Posterior vena cava (tissue), 2 donors: ENCODE results near the gene EFCC1. TPM values are rescaled to one million over a fixed set of nuclear protein-coding genes. Genes with fewer than 3 reads are reported as not detected.
"Not testable (repeated sequence)": the region's sequence is repeated elsewhere in the genome, so short reads cannot be mapped to it uniquely, and the experiment has no call there.

Experiments used
- DNase-seq: peaks from one replicate; pipeline ENCODE4 v3.0.0-alpha.2; 2020; ENCODE audit warnings: low spot score
- intact Hi-C, 2 donors: fragments of 100-400 bp; cut with DNase I; formaldehyde crosslinking; loops; one replicate each; pipeline versions ENCODE4 v1.14.1 to v1.14.2; 2022 to 2023
- total RNA-seq, 2 donors: library from RNA; stranded (reverse); fragmentation: NEBNext Ultra II Directional; extraction: Animal tissue kit (Norgen Biotek cat#: 25700); gene quantifications; one replicate each; pipeline ENCODE4 v1.2.1, GENCODE V29; 2021
- donor health status: DM: yes; HTN: yes; CAD: no.
- donor health status: DM: yes; HTN: yes; CAD: no.

The EFCC1 gene
- total RNA-seq, 2 donors from 2014 or later = 1.3 to 2.1 TPM

- DNase-seq = no peak
- intact Hi-C loops = no loop called here
Observed at GRCh38 chr3:129061888-129062834, 61.1 kb downstream of the EFCC1 start.

- no peak for DNase-seq
- intact Hi-C loops = no loop called here
Observed at GRCh38 chr3:129063091-129063640, 62.1 kb downstream of the EFCC1 start.

DNA sequence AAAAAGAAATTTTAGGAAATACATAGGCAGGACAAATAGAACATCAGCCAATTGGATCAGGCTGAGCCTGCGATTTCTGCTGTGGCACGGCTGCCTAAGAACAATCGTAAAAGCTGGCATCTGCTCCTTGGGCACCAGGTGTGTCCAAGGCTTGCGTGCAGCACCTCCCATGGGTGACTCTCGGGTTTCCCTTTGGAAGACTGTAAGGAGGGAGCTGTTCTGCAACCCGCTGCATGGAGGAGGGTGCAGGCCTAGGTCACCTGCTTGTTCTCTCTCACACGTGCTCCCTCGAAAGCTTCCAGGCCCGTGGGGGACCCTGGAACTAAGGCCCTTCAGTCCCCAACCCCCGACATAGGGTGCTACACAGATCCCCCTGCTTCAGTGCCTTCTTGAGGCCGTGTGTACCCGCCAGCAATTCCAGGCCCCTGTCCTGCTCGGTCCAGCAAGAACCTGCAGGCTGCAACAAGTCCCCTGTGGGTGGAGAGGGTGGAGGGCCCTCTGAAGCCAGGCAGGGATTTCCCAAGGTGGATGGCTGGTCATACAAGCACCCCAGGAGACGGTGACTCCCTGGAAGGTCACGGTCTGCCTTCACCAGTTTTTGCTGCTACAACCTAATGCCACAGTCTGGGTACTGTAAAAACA, 62.9 kb downstream of the EFCC1 start:
- DNase-seq = no peak
- intact Hi-C loops = no loop called here

DNA sequence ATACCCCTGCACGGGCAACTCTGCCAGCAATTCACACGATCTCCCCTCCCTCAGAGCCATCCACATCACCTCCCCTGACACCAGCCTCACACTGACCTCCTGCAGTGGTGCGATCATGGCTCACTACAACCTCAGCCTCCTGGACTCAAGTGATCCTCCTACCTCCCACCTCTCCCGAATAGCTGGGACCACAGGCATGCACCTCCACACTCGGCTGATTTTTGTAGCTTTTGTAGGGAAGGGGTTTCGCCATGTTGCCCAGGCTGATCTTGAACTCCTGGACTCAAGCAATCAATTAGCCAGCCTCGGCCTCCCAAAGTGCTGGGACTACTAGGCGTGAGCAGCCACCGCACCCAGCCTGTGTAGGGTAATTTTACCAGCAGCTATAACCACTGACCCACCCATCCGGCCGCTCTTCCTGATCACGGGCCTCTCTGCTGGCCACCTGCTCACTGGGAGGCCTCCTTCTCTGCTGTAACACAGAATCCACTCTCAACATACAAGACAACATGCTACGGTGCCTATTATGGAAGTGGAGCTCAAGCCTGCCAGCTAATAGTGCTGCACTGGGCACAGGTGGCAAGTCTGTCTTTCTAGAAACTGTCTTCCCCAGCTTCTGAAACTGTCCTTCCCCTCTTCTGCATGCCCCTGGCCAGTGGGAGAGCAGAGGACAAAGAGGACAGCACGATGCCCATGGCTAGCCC, 64.1 kb downstream of the EFCC1 start:
- peak; percentile 42 for DNase-seq
- intact Hi-C loops = no loop called here

- DNase-seq = no peak
- intact Hi-C loops = no loop called here
Observed at GRCh38 chr3:129065720-129066073, 64.6 kb downstream of the EFCC1 start.

DNA sequence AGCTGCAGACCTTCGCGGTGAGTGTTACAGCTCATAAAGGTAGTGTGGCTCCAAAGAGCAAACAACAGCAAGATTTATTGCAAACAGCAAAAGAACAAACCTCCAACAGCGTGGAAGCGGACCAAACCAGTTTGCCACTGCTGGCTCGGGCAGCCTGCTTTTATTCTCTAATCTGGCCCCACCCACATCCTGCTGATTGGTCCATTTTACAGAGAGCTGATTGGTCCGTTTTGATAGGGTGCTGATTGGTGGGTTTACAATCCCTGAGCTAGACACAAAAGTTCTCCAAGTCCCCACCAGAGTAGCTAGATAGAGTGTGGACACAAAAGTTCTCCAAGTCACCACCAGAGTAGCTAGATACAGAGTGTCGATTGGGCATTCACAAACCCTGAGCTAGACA, 66.6 kb downstream of the EFCC1 start:
- DNase-seq, intact Hi-C loops: not testable (repeated sequence)

- no peak for DNase-seq
Observed at GRCh38 chr3:129068291-129068886, 67.3 kb downstream of the EFCC1 start.

DNA sequence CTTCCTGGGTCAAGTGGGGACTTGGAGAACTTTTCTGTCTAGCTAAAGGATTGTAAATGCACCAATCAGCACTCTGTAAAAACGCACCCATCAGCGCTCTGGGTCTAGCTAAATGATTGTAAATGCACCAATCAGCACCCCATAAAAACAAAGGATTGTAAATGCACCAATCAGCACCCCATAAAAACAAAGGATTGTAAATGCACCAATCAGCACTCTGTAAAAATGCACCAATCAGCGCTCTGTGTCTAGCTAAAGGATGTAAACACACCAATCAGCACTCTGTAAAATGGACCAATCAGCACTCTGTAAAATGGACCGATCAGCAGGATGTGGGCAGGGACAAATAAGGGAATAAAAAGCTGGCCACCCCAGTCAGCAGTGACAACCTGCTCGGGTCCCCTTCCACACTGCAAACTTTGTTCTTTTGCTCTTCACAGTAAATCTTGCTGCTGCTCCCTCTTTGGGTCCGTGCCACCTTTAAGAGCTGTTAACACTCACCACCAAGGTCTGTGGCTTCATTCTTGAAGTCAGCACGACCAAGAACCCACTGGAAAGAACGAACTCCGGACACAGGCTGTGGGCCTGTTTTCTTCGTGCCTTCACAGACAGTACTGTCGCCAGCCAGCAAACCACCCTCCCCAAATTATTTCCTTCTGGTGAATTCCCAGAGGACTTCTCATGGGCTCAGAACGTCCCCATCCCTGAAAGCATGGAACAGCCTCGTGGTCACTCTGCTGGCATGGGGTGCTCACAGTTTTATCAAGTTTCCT, 68.4 kb downstream of the EFCC1 start:
- DNase-seq, intact Hi-C loops: not testable (repeated sequence)

More at GRCh38 chr3:129068291-129068886, 67.3 kb downstream of the EFCC1 start:
- intact Hi-C loops = no loop called here

GRCh38 chr3:129070086-129070885, 69.2 kb downstream of the EFCC1 start:
- intact Hi-C loops = no loop called here
- DNase-seq = no peak

- DNase-seq = no peak
- intact Hi-C loops = no loop called here
Observed at GRCh38 chr3:129077222-129077621, 76.1 kb downstream of the EFCC1 start.

DNA sequence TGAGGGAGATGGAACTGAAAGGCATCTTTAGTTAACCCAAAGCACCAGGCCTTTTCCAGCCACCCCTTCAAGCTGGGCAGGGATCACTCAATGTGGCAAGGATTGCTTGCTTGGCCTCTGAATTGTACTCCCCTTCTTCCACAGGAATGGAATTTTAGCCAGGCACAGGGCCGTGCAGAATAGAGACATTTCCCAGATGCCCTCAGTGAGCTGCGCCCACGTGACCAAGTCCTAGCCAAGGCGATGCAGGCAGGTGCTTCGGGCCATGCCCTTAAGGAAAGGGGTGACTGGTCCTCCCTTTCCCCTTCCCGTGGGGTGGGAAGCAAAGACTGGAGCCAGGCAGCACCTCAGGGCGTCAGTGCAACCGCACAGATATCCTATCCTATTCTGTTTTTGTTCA, 77.4 kb downstream of the EFCC1 start:
- no peak for DNase-seq

GRCh38 chr3:129081503-129081902, 80.4 kb downstream of the EFCC1 start:
- DNase-seq = no peak
- intact Hi-C loops = loop anchor here in 1 of 2 donors (10.0 kb wide), 1 partner anchor 107 kb away; no protein-coding TSS in a partner anchor

More for the DNA sequence above, 77.4 kb downstream of the EFCC1 start:
- intact Hi-C loops = no loop called here

DNA sequence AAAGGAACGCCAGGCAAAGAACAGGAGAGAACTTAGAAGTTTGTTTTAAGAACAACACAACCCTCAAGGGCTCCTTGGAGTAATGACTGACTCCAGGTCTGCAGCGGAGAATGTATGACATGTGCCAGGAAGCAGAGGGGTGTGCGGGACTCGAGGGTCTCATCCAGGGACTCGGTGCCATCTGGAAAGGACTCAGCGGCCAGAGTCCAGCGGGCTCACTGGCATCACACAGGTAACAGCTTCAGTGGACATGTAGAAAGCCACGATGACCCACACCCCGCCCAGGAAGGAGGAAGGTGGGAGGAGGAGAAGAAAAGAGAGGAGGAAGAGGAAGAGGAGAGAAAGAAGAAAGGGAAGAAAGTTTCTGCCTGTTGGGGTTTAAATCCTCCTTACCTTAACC, 80.9 kb downstream of the EFCC1 start:
- DNase-seq = no peak
- intact Hi-C loops = loop anchor here in 1 of 2 donors (10.0 kb wide), 1 partner anchor 107 kb away; no protein-coding TSS in a partner anchor

DNA sequence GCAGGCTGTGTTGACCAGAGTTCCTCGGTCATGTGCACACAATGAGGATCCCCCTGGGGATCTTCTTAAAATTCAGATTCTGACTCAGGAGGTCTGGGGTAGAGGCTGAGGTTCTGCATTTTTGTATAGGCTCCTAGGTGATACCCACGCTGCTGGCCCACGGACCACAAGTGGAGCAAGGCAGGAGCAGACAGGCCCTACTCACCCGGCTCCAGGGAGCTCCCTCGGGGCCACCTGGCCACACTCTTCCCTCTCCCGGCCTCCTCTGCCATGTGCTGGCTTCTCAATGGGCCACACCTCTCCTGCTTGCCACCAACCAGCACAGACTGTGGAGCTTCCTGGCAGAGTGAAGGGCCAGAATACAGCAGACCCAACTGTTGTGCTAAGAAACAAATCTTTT, 83.4 kb downstream of the EFCC1 start:
- no peak for DNase-seq
- intact Hi-C loops = loop anchor here in 1 of 2 donors (10.0 kb wide), 1 partner anchor 110 kb away; no protein-coding TSS in a partner anchor

- intact Hi-C loops = loop anchor here in 1 of 2 donors (10.0 kb wide), 1 partner anchor 110 kb away; no protein-coding TSS in a partner anchor
- DNase-seq = no peak
Observed at GRCh38 chr3:129085165-129085715, 84.1 kb downstream of the EFCC1 start.

DNA sequence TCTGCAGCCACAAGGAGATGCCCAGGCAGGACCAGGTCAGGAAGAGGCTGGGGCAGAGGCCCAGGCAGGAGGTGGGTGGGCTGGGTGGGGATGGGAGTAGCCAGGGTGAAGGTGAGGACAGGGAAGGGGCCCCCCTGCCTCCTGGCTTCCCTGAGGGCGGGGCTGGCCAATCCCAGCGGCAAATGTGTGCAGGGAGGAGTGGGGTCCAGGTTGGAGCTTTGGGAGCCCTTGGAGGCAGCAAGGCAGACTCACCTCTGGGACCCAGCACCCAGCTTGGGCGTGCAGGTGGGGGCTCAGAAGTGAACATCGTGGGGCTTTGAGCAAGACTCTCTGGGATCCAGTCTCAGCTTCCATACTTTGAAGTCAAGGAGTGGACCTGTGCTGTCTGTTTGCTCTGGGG, 84.7 kb downstream of the EFCC1 start:
- DNase-seq = no peak
- intact Hi-C loops = loop anchor here in 1 of 2 donors (10.0 kb wide), 1 partner anchor 111 kb away; no protein-coding TSS in a partner anchor

DNA sequence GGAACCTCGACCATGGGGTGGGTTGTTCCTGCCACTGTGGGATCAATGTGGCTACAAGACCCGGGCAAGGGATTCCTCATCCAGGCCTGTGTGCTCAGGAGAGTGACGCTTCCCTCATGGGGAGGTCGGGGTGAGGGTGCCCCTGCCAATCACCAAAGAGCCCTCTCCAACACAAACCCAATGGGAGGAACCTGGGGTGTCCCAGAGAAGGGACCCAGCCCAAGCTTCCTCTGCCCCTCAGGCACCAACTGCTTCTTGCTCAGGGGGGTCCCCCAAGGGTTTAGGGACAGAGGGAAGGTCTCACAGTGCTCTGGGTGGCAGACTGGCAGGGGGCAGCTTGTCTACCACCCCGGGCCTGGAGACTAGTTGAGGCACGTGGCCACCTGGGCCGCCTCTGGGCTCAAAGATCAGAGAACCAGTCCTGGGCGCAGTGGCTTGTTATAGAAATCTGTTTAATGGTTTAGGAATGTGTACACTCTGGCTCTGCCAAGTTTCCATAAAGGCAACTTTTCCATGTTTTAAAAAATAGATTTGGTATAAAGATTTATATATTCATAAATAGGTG, 86.1 kb downstream of the EFCC1 start:
- intact Hi-C loops = loop anchor here in 1 of 2 donors (10.0 kb wide), 1 partner anchor 112 kb away; no protein-coding TSS in a partner anchor
- no peak for DNase-seq
